ENCODE data around the gene NFS1. TPM values are rescaled to one million over a fixed set of nuclear protein-coding genes. Genes with fewer than 3 reads are reported as not detected.
A peak's percentile ranks its signal among the peaks of the same experiment; 100 is the strongest.

NFS1 gene
- total RNA-seq, 2 donors from 2014 or later = 41.1 to 49.2 TPM

- peak overlapping the region; percentile 87 for H3K27ac Mint-ChIP-seq
- no peaks in the 10 kb centered on the region for H3K27me3 Mint-ChIP-seq
- H3K9me3 Mint-ChIP-seq = no peaks in the 10 kb centered on the region
- H3K4me1 Mint-ChIP-seq = peaks cover 52% of the 10 kb centered on the region
- peaks cover 79% of the 10 kb centered on the region for H3K36me3 Mint-ChIP-seq (ENCODE audit: low read depth)
- peak; percentile 67 for ATAC-seq (replicated peaks)
- peak overlapping the region; percentile 90 for H3K4me3 Mint-ChIP-seq
These were observed 38.8 kb downstream of the NFS1 start for GRCh38 chr20:35660122-35660937.

GRCh38 chr20:35657271-35657670, 41.9 kb downstream of the NFS1 start:
- Mint-ChIP-seq H3K4me3 (peak overlapping the region; percentile 57), H3K36me3 (ENCODE audit: low read depth) (peaks cover 52% of the 10 kb centered on the region), H3K27me3 (no peaks in the 10 kb centered on the region), H3K4me1 (peaks cover 35% of the 10 kb centered on the region), H3K27ac (peak overlapping the region; percentile 74), H3K9me3 (no peaks in the 10 kb centered on the region)
- no peak for ATAC-seq (replicated peaks)

GRCh38 chr20:35654415-35654814, 44.7 kb downstream of the NFS1 start:
- Mint-ChIP-seq H3K36me3 (ENCODE audit: low read depth) (peaks cover 30% of the 10 kb centered on the region), H3K4me1 (peaks cover 27% of the 10 kb centered on the region), H3K27ac (no peak overlapping the region), H3K9me3 (no peaks in the 10 kb centered on the region), H3K4me3 (no peak overlapping the region), H3K27me3 (no peaks in the 10 kb centered on the region)
- no peak for ATAC-seq (replicated peaks)

GRCh38 chr20:35653893-35654292, 45.3 kb downstream of the NFS1 start:
- Mint-ChIP-seq H3K27me3 (no peaks in the 10 kb centered on the region), H3K36me3 (ENCODE audit: low read depth) (peaks cover 25% of the 10 kb centered on the region), H3K9me3 (no peaks in the 10 kb centered on the region), H3K27ac (no peak overlapping the region), H3K4me3 (no peak overlapping the region), H3K4me1 (peaks cover 25% of the 10 kb centered on the region)
- no peak for ATAC-seq (replicated peaks)

DNA sequence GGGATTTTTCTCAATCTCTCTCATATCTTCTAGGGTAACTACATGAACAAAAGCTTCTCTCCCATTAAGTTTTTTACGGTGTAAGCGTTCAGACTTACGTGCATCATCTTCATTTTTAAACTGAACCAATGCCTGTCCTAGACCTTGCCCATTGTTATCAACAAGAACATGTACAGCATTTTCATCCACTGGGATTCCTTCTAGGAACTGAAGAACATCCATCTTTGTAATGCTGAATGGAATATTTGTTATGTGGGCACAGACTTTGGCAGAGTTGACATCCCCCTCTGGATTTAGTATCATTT, 45.8 kb downstream of the NFS1 start:
- Mint-ChIP-seq H3K27ac (no peak overlapping the region), H3K9me3 (no peaks in the 10 kb centered on the region), H3K4me3 (no peak overlapping the region), H3K36me3 (ENCODE audit: low read depth) (peaks cover 20% of the 10 kb centered on the region), H3K4me1 (peaks cover 25% of the 10 kb centered on the region), H3K27me3 (no peaks in the 10 kb centered on the region)
- ATAC-seq (replicated peaks) = no peak

- Mint-ChIP-seq H3K4me1 (peaks cover 27% of the 10 kb centered on the region), H3K27ac (no peak overlapping the region), H3K36me3 (ENCODE audit: low read depth) (peaks cover 15% of the 10 kb centered on the region), H3K9me3 (no peaks in the 10 kb centered on the region), H3K4me3 (no peak overlapping the region), H3K27me3 (no peaks in the 10 kb centered on the region)
- no peak for ATAC-seq (replicated peaks)
These were observed 46.3 kb downstream of the NFS1 start for GRCh38 chr20:35652641-35653429.

GRCh38 chr20:35651958-35652357, 47.2 kb downstream of the NFS1 start:
- Mint-ChIP-seq H3K27ac (no peak overlapping the region), H3K4me1 (peaks cover 22% of the 10 kb centered on the region), H3K36me3 (ENCODE audit: low read depth) (peaks cover 12% of the 10 kb centered on the region), H3K9me3 (no peaks in the 10 kb centered on the region), H3K27me3 (no peaks in the 10 kb centered on the region), H3K4me3 (no peak overlapping the region)
- no peak for ATAC-seq (replicated peaks)

GRCh38 chr20:35650632-35651031, 48.5 kb downstream of the NFS1 start:
- Mint-ChIP-seq H3K27me3 (no peaks in the 10 kb centered on the region), H3K36me3 (ENCODE audit: low read depth) (peaks cover 5% of the 10 kb centered on the region), H3K4me1 (peaks cover 23% of the 10 kb centered on the region), H3K4me3 (peak overlapping the region; percentile 3), H3K9me3 (no peaks in the 10 kb centered on the region), H3K27ac (peak overlapping the region; percentile 73)
- no peak for ATAC-seq (replicated peaks)

- no peaks in the 10 kb centered on the region for H3K9me3 Mint-ChIP-seq
- H3K27me3 Mint-ChIP-seq = no peaks in the 10 kb centered on the region
- peaks cover 30% of the 10 kb centered on the region for H3K4me1 Mint-ChIP-seq
- ATAC-seq (replicated peaks) = no peak
- peak overlapping the region; percentile 30 for H3K27ac Mint-ChIP-seq
- H3K36me3 Mint-ChIP-seq (ENCODE audit: low read depth) = peaks cover 10% of the 10 kb centered on the region
- no peak overlapping the region for H3K4me3 Mint-ChIP-seq
These were observed 50.3 kb downstream of the NFS1 start for GRCh38 chr20:35648836-35649235.

- Mint-ChIP-seq H3K9me3 (no peaks in the 10 kb centered on the region), H3K27me3 (no peaks in the 10 kb centered on the region), H3K4me3 (no peak overlapping the region), H3K4me1 (peaks cover 46% of the 10 kb centered on the region), H3K27ac (no peak overlapping the region), H3K36me3 (ENCODE audit: low read depth) (peaks cover 18% of the 10 kb centered on the region)
- no peak for ATAC-seq (replicated peaks)
These were observed 54.3 kb downstream of the NFS1 start for GRCh38 chr20:35644806-35645205.

DNA sequence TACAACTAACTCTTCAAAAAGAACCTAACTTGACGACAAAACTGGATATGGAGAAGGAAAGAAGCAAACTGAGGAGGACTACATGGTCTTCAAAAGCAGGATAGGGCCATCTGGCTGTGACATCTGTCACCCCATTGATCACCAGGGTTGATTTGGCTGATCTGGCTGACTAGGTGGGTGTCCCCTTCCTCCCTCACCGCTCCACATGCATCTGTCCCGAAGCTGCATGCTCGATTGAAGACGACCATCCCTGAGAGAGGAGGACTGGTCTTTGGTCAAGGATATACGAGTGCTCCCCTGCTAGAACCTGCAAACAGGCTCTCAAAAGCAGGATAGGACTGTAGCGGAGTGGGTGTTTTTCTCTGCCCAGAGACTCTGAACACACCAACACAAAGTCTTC, 56.1 kb downstream of the NFS1 start:
- peaks cover 49% of the 10 kb centered on the region for H3K4me1 Mint-ChIP-seq
- no peaks in the 10 kb centered on the region for H3K9me3 Mint-ChIP-seq
- no peak for ATAC-seq (replicated peaks)
- peak overlapping the region; percentile 46 for H3K27ac Mint-ChIP-seq
- H3K27me3 Mint-ChIP-seq = no peaks in the 10 kb centered on the region
- H3K36me3 Mint-ChIP-seq (ENCODE audit: low read depth) = peaks cover 18% of the 10 kb centered on the region
- no peak overlapping the region for H3K4me3 Mint-ChIP-seq

DNA sequence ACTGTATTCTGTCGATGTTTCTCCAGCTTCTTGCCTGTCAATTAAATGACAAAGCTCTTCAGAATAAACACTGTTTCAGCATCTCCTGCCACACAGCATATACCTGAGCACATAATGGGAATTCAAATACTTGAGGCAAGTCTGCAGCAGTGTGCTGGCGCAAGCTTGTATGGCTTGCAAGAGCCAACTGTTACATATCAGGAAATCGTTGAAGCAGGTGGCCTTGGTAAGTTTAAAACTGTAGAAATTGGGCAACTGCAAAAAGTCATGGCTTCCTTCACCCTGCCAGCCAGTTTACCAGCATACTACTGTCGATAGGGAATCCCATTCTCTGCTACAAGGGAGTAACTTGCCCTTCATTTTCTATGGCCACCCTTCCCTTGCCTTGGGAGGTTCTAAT, 57.4 kb downstream of the NFS1 start:
- Mint-ChIP-seq H3K27me3 (no peaks in the 10 kb centered on the region), H3K9me3 (no peaks in the 10 kb centered on the region), H3K27ac (no peak overlapping the region), H3K4me3 (no peak overlapping the region), H3K36me3 (ENCODE audit: low read depth) (peaks cover 13% of the 10 kb centered on the region), H3K4me1 (peaks cover 62% of the 10 kb centered on the region)
- ATAC-seq (replicated peaks) = no peak

DNA sequence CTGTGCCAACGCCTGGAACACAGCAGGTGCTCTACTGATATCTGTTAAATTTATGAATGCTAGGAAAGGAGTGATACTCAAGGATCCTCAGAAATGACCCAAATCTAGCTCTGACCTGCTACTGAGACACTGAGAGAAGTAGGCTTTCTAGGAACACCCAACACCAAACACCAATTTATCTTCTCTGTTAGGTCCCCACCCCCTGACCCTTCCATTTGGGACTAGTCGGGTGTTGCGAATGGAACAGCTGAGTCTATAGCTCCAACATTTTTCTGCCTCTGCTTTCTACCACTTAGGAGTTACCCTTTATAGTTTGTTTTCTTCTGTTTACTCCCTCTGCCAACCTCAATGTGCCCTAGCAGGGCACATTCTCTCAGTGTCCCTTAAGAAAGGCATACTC, 58.4 kb downstream of the NFS1 start:
- peaks cover 13% of the 10 kb centered on the region for H3K36me3 Mint-ChIP-seq (ENCODE audit: low read depth)
- H3K9me3 Mint-ChIP-seq = no peaks in the 10 kb centered on the region
- H3K4me3 Mint-ChIP-seq = no peak overlapping the region
- H3K27ac Mint-ChIP-seq = peak overlapping the region; percentile 55
- H3K27me3 Mint-ChIP-seq = no peaks in the 10 kb centered on the region
- peaks cover 66% of the 10 kb centered on the region for H3K4me1 Mint-ChIP-seq
- no peak for ATAC-seq (replicated peaks)

DNA sequence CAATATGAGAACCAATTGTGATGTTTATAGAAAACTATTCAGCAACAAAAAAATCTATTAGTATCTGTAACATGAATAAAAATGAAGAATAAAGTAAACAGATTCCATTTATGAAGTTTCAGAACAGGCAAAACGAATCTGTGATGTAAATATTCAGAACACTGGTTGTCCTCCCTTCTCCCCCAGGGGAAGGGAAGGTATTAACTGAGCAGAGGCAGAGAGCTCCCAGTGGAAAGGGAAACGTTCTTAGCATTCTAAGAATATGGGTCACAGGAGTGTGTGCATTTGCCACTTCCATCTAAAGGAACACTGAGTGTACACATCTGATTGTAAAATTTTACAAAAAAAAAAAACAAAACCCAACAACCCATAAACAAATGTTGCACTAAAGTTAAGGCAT, 60.4 kb downstream of the NFS1 start:
- H3K4me1 Mint-ChIP-seq = peaks cover 62% of the 10 kb centered on the region
- H3K36me3 Mint-ChIP-seq (ENCODE audit: low read depth) = peaks cover 8% of the 10 kb centered on the region
- no peak for ATAC-seq (replicated peaks)
- H3K9me3 Mint-ChIP-seq = no peaks in the 10 kb centered on the region
- H3K27me3 Mint-ChIP-seq = no peaks in the 10 kb centered on the region
- no peak overlapping the region for H3K4me3 Mint-ChIP-seq
- peak overlapping the region; percentile 47 for H3K27ac Mint-ChIP-seq

DNA sequence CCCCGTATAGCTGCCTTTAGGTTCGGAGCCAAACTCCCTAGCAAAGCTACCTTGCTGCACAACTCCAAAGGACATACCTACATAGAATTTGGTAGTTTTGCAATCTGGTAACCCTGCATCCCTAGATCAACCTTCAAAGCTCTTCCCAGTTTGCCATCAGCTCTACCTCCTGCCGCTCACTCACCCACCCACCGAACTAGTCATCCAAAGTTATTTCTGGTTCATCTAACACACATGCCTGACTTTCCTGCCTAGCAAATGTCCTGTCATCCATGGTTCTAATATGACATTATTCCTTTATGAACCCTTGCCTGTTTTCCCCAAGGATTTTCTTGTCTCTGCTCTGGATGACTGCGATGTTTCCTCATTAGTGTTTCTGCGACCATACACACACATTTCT, 61.9 kb downstream of the NFS1 start:
- Mint-ChIP-seq H3K27me3 (no peaks in the 10 kb centered on the region), H3K9me3 (no peaks in the 10 kb centered on the region), H3K4me1 (peaks cover 51% of the 10 kb centered on the region), H3K36me3 (ENCODE audit: low read depth) (peaks cover 17% of the 10 kb centered on the region), H3K27ac (peak overlapping the region; percentile 55), H3K4me3 (no peak overlapping the region)
- ATAC-seq (replicated peaks) = no peak
